ENCODE data around the gene UTP15.

GRCh38 chr5:73626814-73627313, 61.3 kb downstream of the UTP15 start:
- TF ChIP-seq POLR2A (IDR thresholded peaks at IDR 0.05) (no peak), POLR2AphosphoS5 (IDR thresholded peaks at IDR 0.05) (no peak), CTCF (IDR thresholded peaks at IDR 0.05) (no peak)

All from gastroesophageal sphincter (tissue), 3 donors.